Measurements from ENCODE around the gene EVA1B. TPM values are rescaled to one million over a fixed set of nuclear protein-coding genes. Genes with fewer than 3 reads are reported as not detected.

Gene EVA1B
- total and polyA plus RNA-seq, 4 donors, result 31.2 to 59.5 (median 33.7) TPM

DNA sequence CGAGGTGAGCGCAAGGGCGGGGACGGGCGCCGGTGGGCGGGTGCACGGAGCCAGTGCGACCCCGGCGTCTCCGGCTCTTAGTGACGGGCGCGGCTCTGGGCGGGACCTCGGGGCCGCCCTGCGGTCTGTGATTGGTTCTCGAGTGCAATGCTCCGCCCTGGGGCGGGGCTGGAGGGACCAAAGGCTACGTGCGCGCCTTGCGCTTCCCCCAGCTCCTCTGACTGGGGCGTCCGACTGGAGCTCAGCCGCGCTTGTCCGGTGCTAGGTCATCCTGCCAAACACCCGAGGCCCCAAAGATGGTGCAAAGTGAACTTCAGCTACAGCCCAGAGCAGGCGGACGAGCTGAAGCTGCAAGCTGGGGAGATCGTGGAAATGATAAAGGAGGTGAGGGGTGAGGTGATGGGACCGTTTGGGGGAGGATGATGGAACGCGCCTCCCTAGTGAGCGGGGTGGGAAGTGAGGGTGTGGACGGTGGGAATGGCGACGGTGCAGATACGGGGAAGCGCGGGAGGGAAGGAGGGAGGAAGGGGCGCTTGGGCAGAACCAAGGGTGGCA is 16.5 kb downstream of the EVA1B start:
- ATAC-seq (ENCODE audit: insufficient read depth, low FRiP score), result peak; percentile 99
- 1% methylated on average over 46 of the region's 46 CpGs for WGBS, 2 donors
- DNase-seq, result peak; percentile 95 to 97 (median 95)
- Histone ChIP-seq H3K9ac (ENCODE audit: insufficient read depth in 1 of 2, low read length in 2 of 2) (peak overlapping the region; percentile 12 to 84), H3K27ac (ENCODE audit: low read depth in 1 of 2, low read length in 1 of 2) (peak overlapping the region in 1 of 2 donors; percentile 92), H3K9me3 (ENCODE audit: control insufficient read depth in 4 of 4, insufficient read depth in 3 of 4, low read length in 3 of 4) (no peaks in the 10 kb centered on the region), H3K27me3 (ENCODE audit: control insufficient read depth in 3 of 3, insufficient read depth in 3 of 3, low read length in 2 of 3) (no peaks in the 10 kb centered on the region), H3K36me3 (ENCODE audit: control insufficient read depth in 4 of 4, insufficient read depth in 4 of 4, low read length in 4 of 4) (peaks cover 8 to 21% (median 13%) of the 10 kb centered on the region in 4 donors), H3K4me3 (peak overlapping the region; percentile 51), H3K4me1 (ENCODE audit: control insufficient read depth in 5 of 5, insufficient read depth in 5 of 5, low read length in 5 of 5) (peaks cover 0 to 15% (median 3%) of the 10 kb centered on the region in 5 donors)
- TF ChIP-seq, protein P1, sequence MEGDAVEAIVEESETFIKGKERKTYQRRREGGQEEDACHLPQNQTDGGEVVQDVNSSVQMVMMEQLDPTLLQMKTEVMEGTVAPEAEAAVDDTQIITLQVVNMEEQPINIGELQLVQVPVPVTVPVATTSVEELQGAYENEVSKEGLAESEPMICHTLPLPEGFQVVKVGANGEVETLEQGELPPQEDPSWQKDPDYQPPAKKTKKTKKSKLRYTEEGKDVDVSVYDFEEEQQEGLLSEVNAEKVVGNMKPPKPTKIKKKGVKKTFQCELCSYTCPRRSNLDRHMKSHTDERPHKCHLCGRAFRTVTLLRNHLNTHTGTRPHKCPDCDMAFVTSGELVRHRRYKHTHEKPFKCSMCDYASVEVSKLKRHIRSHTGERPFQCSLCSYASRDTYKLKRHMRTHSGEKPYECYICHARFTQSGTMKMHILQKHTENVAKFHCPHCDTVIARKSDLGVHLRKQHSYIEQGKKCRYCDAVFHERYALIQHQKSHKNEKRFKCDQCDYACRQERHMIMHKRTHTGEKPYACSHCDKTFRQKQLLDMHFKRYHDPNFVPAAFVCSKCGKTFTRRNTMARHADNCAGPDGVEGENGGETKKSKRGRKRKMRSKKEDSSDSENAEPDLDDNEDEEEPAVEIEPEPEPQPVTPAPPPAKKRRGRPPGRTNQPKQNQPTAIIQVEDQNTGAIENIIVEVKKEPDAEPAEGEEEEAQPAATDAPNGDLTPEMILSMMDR (IDR thresholded peaks at IDR 0.05; ENCODE audit: control extremely low read depth, extremely low read depth), result no peak

DNA sequence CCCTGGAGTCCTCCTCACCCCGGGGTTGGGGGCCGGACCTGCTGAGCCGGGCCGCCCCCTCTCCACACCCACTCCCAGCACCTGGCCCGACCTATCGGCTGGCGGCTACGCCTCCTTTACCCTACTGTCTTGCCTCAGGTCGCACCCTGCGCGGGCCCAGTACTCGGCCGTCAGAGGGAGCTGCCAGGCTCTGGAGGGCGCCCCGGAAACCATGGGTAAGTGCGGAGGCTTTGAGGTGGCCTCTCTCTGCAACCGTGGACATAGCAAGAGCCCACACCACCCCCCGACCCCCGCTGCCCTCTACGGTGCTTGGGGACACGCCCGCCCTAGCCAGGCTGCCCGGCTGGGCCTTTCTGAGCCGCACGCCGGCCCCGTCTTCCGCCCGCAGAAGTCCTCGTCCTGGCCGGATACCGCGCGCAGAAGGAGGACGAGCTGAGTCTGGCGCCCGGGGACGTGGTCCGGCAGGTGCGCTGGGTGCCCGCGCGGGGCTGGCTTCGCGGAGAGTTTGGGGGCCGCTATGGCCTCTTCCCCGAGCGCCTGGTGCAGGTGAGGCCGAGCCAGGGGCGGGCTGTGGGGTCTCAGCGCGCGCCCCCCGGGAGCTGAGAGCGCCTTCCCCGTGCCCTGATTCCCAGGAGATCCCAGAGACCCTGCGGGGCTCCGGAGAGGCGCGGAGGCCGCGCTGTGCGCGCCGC is 17.1 kb downstream of the EVA1B start, which contains the start of gene SH3D21:
SH3D21 (plus strand) TSS at position 159 of the 692 bp plus-strand sequence; CDS start at position 212, 53 bp downstream.
- 4 to 5% methylated on average over 60 to 65 of the region's 65 CpGs for WGBS, 2 donors
- ATAC-seq (ENCODE audit: insufficient read depth, low FRiP score), result peak; percentile 61
- H3K9ac ChIP-seq (ENCODE audit: insufficient read depth in 1 of 2, low read length in 2 of 2), result peak within 1 kb of the TSS; percentile 12 to 84
- peaks cover 14 to 27% (median 18%) of the 10 kb centered on the region in 4 donors for H3K36me3 ChIP-seq (ENCODE audit: control insufficient read depth in 4 of 4, insufficient read depth in 4 of 4, low read length in 4 of 4)
- no peaks in the 10 kb centered on the region for H3K9me3 ChIP-seq (ENCODE audit: control insufficient read depth in 4 of 4, insufficient read depth in 3 of 4, low read length in 3 of 4)
- H3K4me1 ChIP-seq (ENCODE audit: control insufficient read depth in 5 of 5, insufficient read depth in 5 of 5, low read length in 5 of 5), result peaks cover 0 to 15% (median 3%) of the 10 kb centered on the region in 5 donors
- no peaks in the 10 kb centered on the region for H3K27me3 ChIP-seq (ENCODE audit: control insufficient read depth in 3 of 3, insufficient read depth in 3 of 3, low read length in 2 of 3)
- TF ChIP-seq, protein P1 (IDR thresholded peaks at IDR 0.05; ENCODE audit: control extremely low read depth, extremely low read depth), result no peak
- H3K27ac ChIP-seq (ENCODE audit: low read depth in 1 of 2, low read length in 1 of 2), result peak within 1 kb of the TSS; percentile 68 to 92
- DNase-seq, result peak; percentile 47 to 63 (median 52)
- H3K4me3 ChIP-seq, result peak within 1 kb of the TSS; percentile 51

DNA sequence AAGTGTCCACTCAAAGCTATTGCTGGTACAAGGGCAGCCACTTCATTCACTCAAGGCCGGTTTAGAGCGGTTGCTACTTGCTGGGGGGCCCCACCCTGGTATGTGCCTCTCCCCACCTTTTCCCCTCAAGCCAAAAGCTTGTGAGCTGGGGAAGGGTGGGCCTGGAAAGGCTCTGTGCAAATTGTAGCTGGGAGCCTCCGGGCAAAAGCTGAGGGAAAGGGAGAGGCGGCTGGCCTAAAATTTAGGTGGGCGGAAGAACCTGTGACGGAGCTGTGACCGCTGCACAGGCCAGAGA is 17.6 kb downstream of the EVA1B start:
- H3K36me3 ChIP-seq (ENCODE audit: control insufficient read depth in 4 of 4, insufficient read depth in 4 of 4, low read length in 4 of 4), result peaks cover 19 to 32% (median 22%) of the 10 kb centered on the region in 4 donors
- peak overlapping the region in 1 of 2 donors; percentile 92 for H3K27ac ChIP-seq (ENCODE audit: low read depth in 1 of 2, low read length in 1 of 2)
- 62 to 80% methylated on average over 7 of the region's 7 CpGs for WGBS, 2 donors
- DNase-seq (peak; percentile 29 to 49 (median 32)), ATAC-seq (ENCODE audit: insufficient read depth, low FRiP score) (no peak)
- TF ChIP-seq, protein P1 (IDR thresholded peaks at IDR 0.05; ENCODE audit: control extremely low read depth, extremely low read depth), result no peak
- no peaks in the 10 kb centered on the region for H3K9me3 ChIP-seq (ENCODE audit: control insufficient read depth in 4 of 4, insufficient read depth in 3 of 4, low read length in 3 of 4)
- no peaks in the 10 kb centered on the region for H3K27me3 ChIP-seq (ENCODE audit: control insufficient read depth in 3 of 3, insufficient read depth in 3 of 3, low read length in 2 of 3)
- peaks cover 0 to 15% (median 3%) of the 10 kb centered on the region in 5 donors for H3K4me1 ChIP-seq (ENCODE audit: control insufficient read depth in 5 of 5, insufficient read depth in 5 of 5, low read length in 5 of 5)
- H3K4me3 ChIP-seq, result no peak overlapping the region
- H3K9ac ChIP-seq (ENCODE audit: insufficient read depth in 1 of 2, low read length in 2 of 2), result no peak overlapping the region

All from lung (tissue), 12 donors.